H1 (cell line): ENCODE measurements around the gene SGMS1. TPM values are rescaled to one million over a fixed set of nuclear protein-coding genes. Genes with fewer than 3 reads are reported as not detected.

Experiments used
- CTCF ChIA-PET: fragments of 300-600 bp; sonication (Branson Sonifier 250); formaldehyde crosslinking; loops from one replicate; lab custom pipeline; 2021; ENCODE audit not compliant: partially characterized antibody; lab: Charles Lee
- POLR2A ChIA-PET: fragments of 300-600 bp; sonication (Branson Sonifier 250); formaldehyde crosslinking; loops from one replicate; lab custom pipeline; 2021; ENCODE audit warnings: inconsistent platforms; ENCODE audit not compliant: partially characterized antibody; lab: Charles Lee
- DNase-seq, 2 experiments: peaks; one replicate each; pipeline versions ENCODE4 v3.0.0 to v3.0.0-alpha.2; 2010 to 2022; ENCODE audit warnings: low spot score in 2 of 2, low read depth in 1 of 2, mixed read lengths in 1 of 2
- FAIRE-seq: peaks from 2 replicates; lab custom pipeline; 2011; peaks lifted over from hg19 to GRCh38; lab: Jason Lieb, UNC
- H2AFZ ChIP-seq: 2 replicates; pipeline ENCODE4 v1.8.1; 2012; ENCODE audit warnings: low read length, inconsistent platforms
- H2AK5ac ChIP-seq: 2 replicates; pipeline ENCODE4 v1.6.1; 2013; ENCODE audit warnings: low read depth, low read length
- H2BK120ac ChIP-seq: replicated peaks from 2 replicates; pipeline ENCODE3; 2013; ENCODE audit warnings: low read depth, low read length, inconsistent platforms
- H2BK12ac ChIP-seq: 2 replicates; pipeline ENCODE4 v1.6.1; 2013; ENCODE audit warnings: low read depth, low read length
- H2BK15ac ChIP-seq: 2 replicates; pipeline ENCODE4 v1.6.1; 2013; ENCODE audit warnings: low read length
- H2BK20ac ChIP-seq: 2 replicates; pipeline ENCODE4 v1.6.1; 2013; ENCODE audit warnings: low read length
- H2BK5ac ChIP-seq: 2 replicates; pipeline ENCODE4 v1.6.1; 2013; ENCODE audit warnings: low read depth, low read length
- H3K14ac ChIP-seq: 2 replicates; pipeline ENCODE4 v1.6.1; 2013; ENCODE audit warnings: inconsistent platforms; ENCODE audit not compliant: insufficient read length
- H3K18ac ChIP-seq: 2 replicates; pipeline ENCODE4 v1.6.1; 2013; ENCODE audit warnings: low read length; ENCODE audit errors: extremely low read depth
- H3K23ac ChIP-seq: 2 replicates; pipeline ENCODE4 v1.6.1; 2013; ENCODE audit warnings: inconsistent platforms; ENCODE audit not compliant: insufficient read length
- H3K23me2 ChIP-seq: 2 replicates; pipeline ENCODE4 v1.6.1; 2013; ENCODE audit warnings: low read depth, low read length
- H3K27ac ChIP-seq: 2 replicates; pipeline ENCODE4 v1.6.1; 2011; ENCODE audit warnings: low read depth, low read length, inconsistent platforms
- H3K27me3 ChIP-seq, 4 experiments: replicated peaks in 1 of 4; 1 replicate in 1 of 4; 2 replicates in 3 of 4; pipeline versions ENCODE4 v1.6.1 to v1.8.1; 2011 to 2013; ENCODE audit warnings: low read length in 3 of 4, mild to moderate bottlenecking in 3 of 4, inconsistent platforms in 2 of 4, mixed read lengths in 2 of 4, moderate library complexity in 1 of 4; ENCODE audit not compliant: control insufficient read depth in 3 of 4, insufficient read depth in 3 of 4; ENCODE audit errors: extremely low read depth in 1 of 4
- H3K36me3 ChIP-seq, 4 experiments: 2 replicates each; pipeline versions ENCODE4 v1.6.1 to v1.8.1; 2011 to 2013; ENCODE audit warnings: mild to moderate bottlenecking in 4 of 4, low read length in 3 of 4, moderate library complexity in 2 of 4, control low read depth in 1 of 4, inconsistent platforms in 1 of 4; ENCODE audit not compliant: insufficient read depth in 4 of 4, control insufficient read depth in 2 of 4
- H3K4ac ChIP-seq: replicated peaks from 2 replicates; pipeline ENCODE3; 2013; ENCODE audit warnings: low read length, low read depth, mixed read lengths, inconsistent platforms; ENCODE audit not compliant: insufficient read length
- H3K4me1 ChIP-seq, 4 experiments: replicated peaks in 1 of 4; 1 replicate in 1 of 4; 2 replicates in 3 of 4; pipeline versions ENCODE4 v1.6.1 to v1.8.1; 2011 to 2013; ENCODE audit warnings: low read length in 3 of 4, inconsistent platforms in 2 of 4, mixed read lengths in 1 of 4; ENCODE audit not compliant: insufficient read depth in 4 of 4, control insufficient read depth in 3 of 4
- H3K4me2 ChIP-seq, 2 experiments: 2 replicates each; pipeline versions ENCODE4 v1.6.1 to v1.8.1; 2011 to 2013; ENCODE audit warnings: low read depth in 2 of 2, low read length in 2 of 2, control low read depth in 1 of 2, inconsistent platforms in 1 of 2, mild to moderate bottlenecking in 1 of 2; ENCODE audit not compliant: insufficient read depth in 1 of 2
- H3K4me3 ChIP-seq, 4 experiments: fragments of 200-600, 300-600 bp in 1 of 4; sonication (generic), shearing (Covaris generic), sonication (Bioruptor Twin) in 1 of 4; 2 replicates each; pipeline versions ENCODE4 v1.5.1 to v1.8.1; 2011 to 2016; ENCODE audit warnings: low read length in 4 of 4, low read depth in 3 of 4, control low read depth in 2 of 4, inconsistent platforms in 2 of 4, mild to moderate bottlenecking in 2 of 4, mixed read lengths in 1 of 4, moderate library complexity in 1 of 4; ENCODE audit not compliant: insufficient read depth in 2 of 4; ENCODE audit errors: extremely low read depth in 1 of 4
- H3K56ac ChIP-seq: replicated peaks from 2 replicates; pipeline ENCODE3; 2013; ENCODE audit warnings: low read depth, mild to moderate bottlenecking, mixed read lengths, low read length, inconsistent platforms; ENCODE audit not compliant: insufficient read length
- H3K79me1 ChIP-seq: 2 replicates; pipeline ENCODE4 v1.6.1; 2013; ENCODE audit warnings: low read depth, low read length, control low read depth
- H3K79me2 ChIP-seq, 2 experiments: 2 replicates each; pipeline versions ENCODE4 v1.6.1 to v1.8.1; 2012 to 2013; ENCODE audit warnings: low read length in 2 of 2, mild to moderate bottlenecking in 2 of 2, inconsistent platforms in 1 of 2; ENCODE audit not compliant: insufficient read depth in 2 of 2, control insufficient read depth in 1 of 2
- H3K9ac ChIP-seq, 4 experiments: replicated peaks in 1 of 4; 1 replicate in 1 of 4; 2 replicates in 3 of 4; pipeline versions ENCODE4 v1.6.1 to v1.8.1; 2011 to 2013; ENCODE audit warnings: low read depth in 3 of 4, low read length in 3 of 4, control low read depth in 2 of 4, mild to moderate bottlenecking in 2 of 4, moderate library complexity in 2 of 4, inconsistent platforms in 1 of 4; ENCODE audit errors: extremely low read depth in 1 of 4
- H3K9me3 ChIP-seq, 2 experiments: 2 replicates each; pipeline versions ENCODE4 v1.6.1 to v1.8.1; 2012 to 2013; ENCODE audit warnings: mild to moderate bottlenecking in 2 of 2, moderate library complexity in 2 of 2, control low read depth in 1 of 2, inconsistent platforms in 1 of 2, low read depth in 1 of 2, low read length in 1 of 2, mixed read lengths in 1 of 2; ENCODE audit not compliant: insufficient read depth in 2 of 2
- H4K20me1 ChIP-seq, 2 experiments: replicated peaks in 1 of 2; 2 replicates each; pipeline versions ENCODE3 to v1.8.1; 2011 to 2013; ENCODE audit warnings: inconsistent platforms in 2 of 2, low read length in 2 of 2, mild to moderate bottlenecking in 1 of 2; ENCODE audit not compliant: insufficient read depth in 2 of 2, control insufficient read depth in 1 of 2
- H4K5ac ChIP-seq: 2 replicates; pipeline ENCODE4 v1.6.1; 2013; ENCODE audit warnings: low read length, low read depth, mixed read lengths, inconsistent platforms; ENCODE audit not compliant: insufficient read length
- H4K8ac ChIP-seq: 2 replicates; pipeline ENCODE4 v1.8.0; 2013; ENCODE audit warnings: mild to moderate bottlenecking, moderate library complexity, low read length, inconsistent platforms; ENCODE audit not compliant: insufficient read depth; ENCODE audit errors: extremely low read depth
- H4K91ac ChIP-seq: replicated peaks from 2 replicates; pipeline ENCODE3; 2013; ENCODE audit warnings: low read length, mixed read lengths, inconsistent platforms; ENCODE audit not compliant: insufficient read length
- ATF2 ChIP-seq: IDR thresholded peaks from 2 replicates; pipeline ENCODE4 v1.6.1; 2012; ENCODE audit warnings: low read length, inconsistent platforms
- BCL11A ChIP-seq, 2 experiments: IDR thresholded peaks; one replicate each; pipeline ENCODE4 v1.6.1; 2011; ENCODE audit warnings: low read depth in 2 of 2, low read length in 2 of 2, mild to moderate bottlenecking in 2 of 2
- JUND ChIP-seq: IDR thresholded peaks from 2 replicates; pipeline ENCODE4 v1.6.1; 2011; ENCODE audit warnings: mild to moderate bottlenecking, improper control_type of control experiment, low read length
- KDM4A ChIP-seq: IDR thresholded peaks from one replicate; pipeline ENCODE4 v1.7.1; 2012; ENCODE audit warnings: low read depth, mild to moderate bottlenecking, moderate library complexity, low read length, inconsistent platforms; ENCODE audit not compliant: severe bottlenecking
- KDM5A ChIP-seq: fragments of 200-600 bp; IDR thresholded peaks from 2 replicates; pipeline ENCODE4 v1.7.1; 2012; ENCODE audit warnings: mild to moderate bottlenecking, low read length, inconsistent platforms, mixed read lengths
- NRF1 ChIP-seq: IDR thresholded peaks from 2 replicates; pipeline ENCODE4 v1.6.1; 2011; ENCODE audit warnings: mild to moderate bottlenecking, low read depth, low read length, improper control_type of control experiment
- SIN3A ChIP-seq, 2 experiments: IDR thresholded peaks in 1 of 2; conservative IDR thresholded peaks in 1 of 2; 2 replicates each; pipeline ENCODE4 v1.6.1; 2011 to 2012; ENCODE audit warnings: low read length in 2 of 2, improper control_type of control experiment in 1 of 2, low read depth in 1 of 2, mild to moderate bottlenecking in 1 of 2
- SP4 ChIP-seq: IDR thresholded peaks from 2 replicates; pipeline ENCODE4 v1.6.1; 2012; ENCODE audit warnings: low read length, inconsistent platforms
- TAF1 ChIP-seq: IDR thresholded peaks from 2 replicates; pipeline ENCODE4 v1.6.1; 2011; ENCODE audit warnings: mild to moderate bottlenecking, low read depth, low read length
- TAF7 ChIP-seq: optimal IDR thresholded peaks from 2 replicates; pipeline ENCODE3; 2011; ENCODE audit warnings: low read depth, mild to moderate bottlenecking, inconsistent platforms, low read length, moderate library complexity, borderline replicate concordance
- YY1 ChIP-seq: IDR thresholded peaks from 2 replicates; pipeline ENCODE4 v1.6.1; 2011; ENCODE audit warnings: low read depth, mild to moderate bottlenecking, low read length
- WGBS, 2 experiments: shearing (Covaris generic) in 1 of 2; methylation state at CpG; one replicate each; pipeline versions ENCODE4 v1.1.6 to v1.1.7; 2013 to 2015; ENCODE audit warnings: low lambda C conversion rate in 2 of 2, mixed read lengths in 2 of 2, inconsistent platforms in 1 of 2, low coverage in 1 of 2, missing lambda C conversion rate in 1 of 2; ENCODE audit not compliant: insufficient replicate concordance in 2 of 2, insufficient coverage in 1 of 2, insufficient read length in 1 of 2; ENCODE audit errors: extremely low coverage in 1 of 2, missing lambda C conversion rate in 1 of 2; 5-methylcytosine and 5-hydroxymethylcytosine counted together
- polyA plus RNA-seq, 7 experiments: library from polyadenylated mRNA; depleted of rRNA in 3 of 7; stranded (reverse) in 5 of 7; unstranded in 2 of 7; fragments of >200 nt in 5 of 7; fragments of 200-250 nt in 2 of 7; gene quantifications; 1 replicate in 5 of 7; 2 replicates in 1 of 7; 4 replicates in 1 of 7; pipeline versions ENCODE4 v1.2.1 to v1.2.3, GENCODE V29; 2011 to 2013; ENCODE audit warnings: missing spikeins in 2 of 7, mixed read lengths in 2 of 7
- total RNA-seq: library from RNA; stranded (reverse); fragmentation: NEBNext Ultra II Directional; extraction: Animal tissue kit (Norgen Biotek cat#: 25700); gene quantifications from 2 replicates; pipeline ENCODE4 v1.2.1, GENCODE V29; 2021
- TF ChIP-seq, protein P1 (sequence below): IDR thresholded peaks from 2 replicates; pipeline ENCODE4 v1.6.1; 2012; ENCODE audit warnings: inconsistent platforms

Gene SGMS1
- total and polyA plus RNA-seq, 2 of the 8 experiments (the other 6 are each of a cell fraction or from before 2014, with no cell fraction given): 6.0 to 15.6 TPM

GRCh38 chr10:50604809-50605208 lies 18.9 kb downstream of the SGMS1 start:
- H3K4me1 ChIP-seq: peaks cover 0 to 5% (median 0%) of the 10 kb centered on the region in 4 experiments; a peak in 4 of 7 replicates
- no peak overlapping the region for H2BK20ac ChIP-seq
- no peak overlapping the region for H2AK5ac ChIP-seq
- no peaks in the 10 kb centered on the region; the same call in 1 of the 2 replicates for H3K79me1 ChIP-seq
- H3K36me3 ChIP-seq: no peaks in the 10 kb centered on the region; a peak in 1 of 8 replicates
- no peak overlapping the region for H2BK120ac ChIP-seq
- DNase-seq (no peak), FAIRE-seq (no peak)
- H3K9me3 ChIP-seq: no peaks in the 10 kb centered on the region
- H3K27me3 ChIP-seq: no peaks in the 10 kb centered on the region
- H3K4ac ChIP-seq: no peak overlapping the region
- H3K27ac ChIP-seq: no peak overlapping the region
- H3K4me2 ChIP-seq: no peak overlapping the region
- H3K9ac ChIP-seq: no peak overlapping the region
- H4K91ac ChIP-seq: no peak overlapping the region
- no peak overlapping the region for H4K5ac ChIP-seq
- no peak overlapping the region for H2BK15ac ChIP-seq
- peaks cover under 1 to 95% of the 10 kb centered on the region in 2 experiments; a peak in 2 of 4 replicates for H3K79me2 ChIP-seq
- H3K4me3 ChIP-seq: no peak overlapping the region
- no peak overlapping the region for H4K8ac ChIP-seq
- H3K18ac ChIP-seq: no peak overlapping the region
- no peak overlapping the region for H2AFZ ChIP-seq
- no peak overlapping the region for H3K23ac ChIP-seq
- H3K23me2 ChIP-seq: no peaks in the 10 kb centered on the region
- H2BK5ac ChIP-seq: no peak overlapping the region
- WGBS, 2 experiments: 75% methylated on average over 3 of the region's 3 CpGs; no CpG with 5 or more reads in 1 of the 2 experiments
- no peak overlapping the region for H2BK12ac ChIP-seq
- ChIA-PET CTCF (interaction anchor here (1.0 to 1.4 kb wide), 5 partner anchors 8 to 22 kb away, joined by 3 to 6 read pairs (median 4); no protein-coding TSS in a partner anchor), POLR2A (interaction anchor here (1.0 kb wide), 2 partner anchors 16 to 20 kb away, joined by 3 to 5 read pairs; partner anchors contain the start of gene SGMS1)
- H4K20me1 ChIP-seq: peaks cover 2 to 5% of the 10 kb centered on the region in 2 experiments
- no peak overlapping the region for H3K14ac ChIP-seq
- H3K56ac ChIP-seq: no peak overlapping the region
- TF ChIP-seq SP4 (no peak), ATF2 (no peak), JUND (no peak), SIN3A (conservative IDR thresholded peaks at IDR 0.05 in 1 of 2, IDR thresholded peaks at IDR 0.05 in 1 of 2; ENCODE audit: low read depth in 1 of 2, low read length in 2 of 2) (no peak), YY1 (no peak), KDM4A (no peak), NRF1 (no peak), TAF1 (no peak), TAF7 (no peak), BCL11A (IDR thresholded peaks at IDR 0.05; ENCODE audit: low read depth in 2 of 2, low read length in 2 of 2) (no peak), KDM5A (no peak)
- TF ChIP-seq, protein P1, sequence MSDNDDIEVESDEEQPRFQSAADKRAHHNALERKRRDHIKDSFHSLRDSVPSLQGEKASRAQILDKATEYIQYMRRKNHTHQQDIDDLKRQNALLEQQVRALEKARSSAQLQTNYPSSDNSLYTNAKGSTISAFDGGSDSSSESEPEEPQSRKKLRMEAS: no peak
